ENCODE results near the gene NOTUM.

DNA sequence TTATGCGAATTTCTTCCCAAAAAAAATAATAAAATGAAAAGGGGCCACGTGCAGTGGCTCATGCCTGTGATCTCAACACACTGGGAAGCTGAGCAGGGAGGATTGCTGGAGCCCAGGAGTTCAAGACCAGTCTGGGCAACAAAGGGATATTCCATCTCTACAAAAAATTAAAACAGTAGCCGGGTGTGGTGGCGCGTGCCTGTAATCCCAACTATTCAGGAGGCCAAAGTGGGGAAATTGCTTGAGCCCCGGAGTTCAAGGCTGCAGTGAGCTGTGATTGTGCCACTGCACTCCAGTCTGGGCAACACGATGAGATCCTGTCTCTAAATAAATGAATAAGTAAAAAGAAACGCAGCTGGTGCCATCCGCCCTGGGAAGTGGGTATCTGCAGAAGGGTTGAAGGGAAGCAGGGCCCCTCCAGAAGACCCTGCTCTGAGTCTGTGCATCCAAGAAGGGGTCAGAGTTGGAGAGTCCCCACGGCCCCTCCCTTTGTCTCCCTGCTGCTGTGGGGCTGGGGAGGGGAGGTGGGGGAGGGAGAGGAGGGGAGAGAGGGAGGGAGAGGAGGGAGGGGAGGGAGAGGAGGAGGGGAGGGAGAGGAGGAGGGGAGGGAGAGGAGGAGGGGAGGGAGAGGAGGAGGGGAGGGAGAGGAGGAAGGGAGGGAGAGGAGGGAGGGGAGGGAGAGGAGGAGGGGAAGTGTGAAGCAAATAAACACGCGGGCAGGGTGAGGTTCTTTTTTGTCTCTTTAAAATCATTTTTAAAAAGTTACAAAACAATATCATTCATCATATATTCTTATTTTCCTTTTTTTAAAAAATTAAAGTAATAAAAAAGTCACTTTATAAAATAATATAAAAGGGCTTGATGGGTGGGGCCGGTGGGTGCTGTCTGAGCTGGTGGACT is 9.0 kb downstream of the NOTUM start:
- no peak for TF ChIP-seq CTCF (IDR thresholded peaks at IDR 0.05; ENCODE audit: low read depth, low read length, missing input control)
- TF ChIP-seq FOXA1 (IDR thresholded peaks at IDR 0.05): no peak
- no peak for TF ChIP-seq RAD21 (IDR thresholded peaks at IDR 0.05)
- no peak for TF ChIP-seq HNF4G (IDR thresholded peaks at IDR 0.05)
- no peak for TF ChIP-seq MAX (IDR thresholded peaks at IDR 0.05)
- TF ChIP-seq, protein P1, sequence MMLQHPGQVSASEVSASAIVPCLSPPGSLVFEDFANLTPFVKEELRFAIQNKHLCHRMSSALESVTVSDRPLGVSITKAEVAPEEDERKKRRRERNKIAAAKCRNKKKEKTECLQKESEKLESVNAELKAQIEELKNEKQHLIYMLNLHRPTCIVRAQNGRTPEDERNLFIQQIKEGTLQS (IDR thresholded peaks at IDR 0.05): no peak
- no peak for TF ChIP-seq RXRA (IDR thresholded peaks at IDR 0.05)

Measured in liver (tissue), 3 donors.